Body of pancreas (tissue), 4 donors: ENCODE data around the gene SPRYD3.
"Not testable (repeated sequence)": the region's sequence is repeated elsewhere in the genome, so short reads cannot be mapped to it uniquely, and the experiment has no call there.

Experiments
- CTCF ChIP-seq, 7 experiments: fragments of 450-650 bp in 4 of 7; fragments of 200-600 bp in 3 of 7; sonication (generic) in 3 of 7; IDR thresholded peaks; one replicate each; pipeline ENCODE4 v1.5.1; 2016 to 2019; ENCODE audit warnings: antibody characterized with exemption in 7 of 7
- POLR2A ChIP-seq, 3 donors: fragments of 450-650 bp; IDR thresholded peaks; one replicate each; pipeline ENCODE4 v1.6.1; 2016; ENCODE audit warnings: antibody characterized with exemption in 3 of 3, mild to moderate bottlenecking in 2 of 3

GRCh38 chr12:53112431-53112830 is 33.2 kb upstream of the SPRYD3 start:
- TF ChIP-seq CTCF, POLR2A (IDR thresholded peaks at IDR 0.05): not testable (repeated sequence)
